ENCODE measurements around the gene ZNF665.
"Not testable (repeated sequence)": the region's sequence is repeated elsewhere in the genome, so short reads cannot be mapped to it uniquely, and the experiment has no call there.

Gene ZNF665

DNA sequence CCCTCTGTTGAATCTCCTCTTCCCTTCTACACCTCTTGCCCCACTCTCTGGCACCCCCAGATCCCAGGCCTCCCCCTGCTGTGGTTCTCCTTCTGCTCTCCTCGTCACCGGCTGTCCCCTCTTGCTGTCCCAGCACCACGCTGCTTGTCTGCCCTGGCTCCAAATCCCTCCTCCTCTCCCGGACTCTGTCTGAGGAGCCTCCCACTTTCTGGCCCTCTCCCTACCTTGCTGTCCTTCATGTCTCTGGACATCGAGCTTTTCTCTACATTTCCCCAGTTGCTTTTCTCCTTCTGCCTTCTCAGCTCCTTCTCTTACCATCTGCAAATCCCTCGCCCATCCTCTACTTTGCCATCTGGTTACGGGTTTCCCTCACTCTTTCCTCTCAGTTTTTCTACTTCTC, 35.5 kb downstream of the ZNF665 start:
- DNase-seq (ENCODE audit: low read depth), result no peak

GRCh38 chr19:53156850-53157249, 36.3 kb downstream of the ZNF665 start:
- no peak for DNase-seq (ENCODE audit: low read depth)

DNA sequence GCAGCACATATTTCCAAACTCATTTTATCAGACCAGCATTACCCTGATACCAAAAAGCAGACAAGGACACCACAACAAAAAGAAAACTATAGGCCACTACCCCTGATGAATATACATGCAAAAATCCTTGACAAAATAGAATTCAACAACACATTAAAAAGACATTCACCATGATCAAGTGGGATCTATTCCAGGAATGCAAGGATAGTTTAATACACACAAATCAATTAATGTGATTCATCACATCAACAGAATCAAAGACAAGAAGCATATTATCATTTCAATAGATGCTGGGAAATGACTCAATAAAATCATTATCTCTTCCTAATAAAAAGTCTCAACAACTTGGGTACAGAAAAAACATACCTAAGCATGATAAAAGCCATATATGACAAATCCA, 45.5 kb downstream of the ZNF665 start:
- no peak for DNase-seq (ENCODE audit: low read depth)

- no peak for DNase-seq (ENCODE audit: low read depth)
Observed at GRCh38 chr19:53140351-53140750, 52.8 kb downstream of the ZNF665 start.

DNA sequence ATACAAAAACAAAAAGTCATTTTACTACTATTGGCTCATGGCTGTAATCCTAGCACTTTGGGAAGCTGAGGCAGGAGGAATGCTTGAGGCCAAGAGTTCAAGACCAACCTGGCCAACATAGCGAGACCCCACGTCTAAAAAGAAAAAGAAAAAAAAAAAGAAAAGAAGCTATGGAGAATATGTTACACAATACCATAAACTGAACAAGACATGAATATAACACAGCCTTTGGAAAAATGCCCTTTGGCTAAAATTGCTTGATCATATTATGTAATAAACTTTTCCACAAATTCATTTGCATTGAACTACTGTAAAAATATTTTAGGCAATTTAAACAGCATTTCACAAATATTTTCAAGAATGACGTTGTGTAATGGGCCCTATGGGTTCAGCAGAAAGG, 56.7 kb downstream of the ZNF665 start:
- DNase-seq (ENCODE audit: low read depth), result no peak

DNA sequence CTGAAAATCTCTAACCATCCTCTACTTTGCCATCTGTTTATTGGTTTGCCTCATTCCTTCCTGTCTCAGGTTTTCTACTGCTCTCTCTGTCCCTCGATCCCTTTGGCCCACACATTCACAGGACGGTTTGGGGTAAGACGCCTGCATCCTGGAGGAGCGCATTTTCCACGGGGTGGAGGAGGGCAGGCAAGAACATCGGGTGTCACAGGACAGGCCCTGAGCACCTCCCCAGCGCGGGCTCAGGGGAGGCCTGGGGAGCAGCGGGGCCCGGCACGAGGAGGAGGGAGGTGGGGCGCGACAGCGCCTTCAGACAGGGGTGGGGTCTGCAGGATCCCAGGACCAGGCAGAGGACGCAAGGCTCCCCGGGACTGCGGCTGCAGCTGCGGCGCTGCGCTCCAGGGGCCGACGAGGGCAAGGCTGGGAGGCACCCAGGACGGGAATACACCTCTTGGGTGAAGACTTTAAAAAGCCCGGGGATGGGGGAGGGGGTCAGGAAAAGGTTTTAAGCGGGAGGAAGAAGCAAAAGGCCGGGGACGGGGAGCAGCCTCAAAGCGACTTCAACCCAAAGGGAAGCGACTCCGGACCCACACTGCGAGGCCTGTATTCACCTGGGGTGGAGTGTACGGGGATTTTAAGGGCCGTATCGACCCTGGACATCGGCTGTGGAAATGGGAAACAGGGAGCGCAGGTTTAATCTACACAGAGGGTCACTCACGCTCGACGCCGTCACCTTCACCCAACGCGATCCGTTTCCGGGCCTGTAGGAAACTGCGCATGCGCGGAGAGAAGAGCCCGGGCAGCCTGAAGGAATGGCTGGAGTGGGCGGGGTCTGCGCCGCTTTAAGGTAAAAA, 60.8 kb downstream of the ZNF665 start, which contains the start of gene ZNF415:
Gene ZNF415, minus strand, starts transcription at position 770 of the 851 bp plus-strand sequence. CDS start 10,234 bp downstream, outside the sequence.
- peak; percentile 4 for DNase-seq (ENCODE audit: low read depth)

GRCh38 chr19:53131727-53132126, 61.4 kb downstream of the ZNF665 start:
- no peak for DNase-seq (ENCODE audit: low read depth)

DNA sequence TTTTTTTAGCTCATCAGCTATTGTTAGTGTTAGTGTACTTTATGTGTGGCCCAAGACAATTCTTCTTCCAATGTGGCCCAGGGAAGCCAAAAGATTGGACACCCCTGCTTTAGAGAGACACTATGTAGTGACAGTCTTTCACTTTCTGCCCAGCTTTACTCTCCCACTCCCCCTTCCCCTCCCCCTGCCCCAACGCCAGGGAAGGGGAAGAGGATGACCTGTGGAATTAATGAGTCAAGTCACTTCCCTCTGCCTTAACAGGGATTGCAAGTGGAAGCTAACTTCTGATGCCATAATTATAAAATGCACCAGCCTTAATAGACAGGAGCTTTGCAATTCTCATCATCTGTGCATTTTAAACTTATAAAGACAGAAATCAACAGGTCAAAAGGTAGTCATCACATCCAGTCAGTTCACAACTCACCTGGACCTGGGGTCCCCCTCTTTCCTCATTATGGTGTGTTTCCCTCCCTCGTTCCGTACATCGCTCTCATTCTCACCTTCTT, 62.0 kb downstream of the ZNF665 start:
- no peak for DNase-seq (ENCODE audit: low read depth)

- no peak for DNase-seq (ENCODE audit: low read depth)
Observed at GRCh38 chr19:53130506-53130905, 62.7 kb downstream of the ZNF665 start.

- not testable (repeated sequence) for DNase-seq (ENCODE audit: low read depth)
Observed at GRCh38 chr19:53126733-53127526, 66.2 kb downstream of the ZNF665 start.

DNA sequence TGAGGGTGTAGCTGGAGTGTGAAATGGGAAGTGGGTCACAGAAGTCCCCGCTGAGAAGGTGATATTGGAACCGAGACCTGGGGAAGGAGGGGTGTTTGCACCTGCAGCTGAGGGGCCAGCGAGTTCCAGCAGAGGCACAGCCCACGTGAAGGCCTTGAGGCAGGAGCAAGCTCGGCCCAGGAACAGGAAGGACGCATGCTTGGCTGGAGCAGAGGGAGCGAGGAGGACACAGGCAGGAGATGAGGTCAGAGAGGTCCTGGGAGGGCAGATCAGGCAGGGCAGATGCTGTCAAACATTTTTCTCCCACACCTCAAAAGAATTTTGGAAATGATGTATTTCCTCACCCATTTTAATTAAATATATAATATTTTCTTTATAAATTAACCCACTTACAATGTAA, 69.8 kb downstream of the ZNF665 start:
- no peak for DNase-seq (ENCODE audit: low read depth)
